ENCODE results near the gene SLC22A1.
"Not testable (repeated sequence)": the region's sequence is repeated elsewhere in the genome, so short reads cannot be mapped to it uniquely, and the experiment has no call there.

Gene SLC22A1

GRCh38 chr6:160124605-160125004 lies 3.0 kb downstream of the SLC22A1 start:
- DNase-seq: no peak

- not testable (repeated sequence) for DNase-seq
Measured at GRCh38 chr6:160125105-160125504, 3.5 kb downstream of the SLC22A1 start.

- no peak for DNase-seq
Measured at GRCh38 chr6:160127270-160128124, 5.9 kb downstream of the SLC22A1 start.

- no peak for DNase-seq
Measured at GRCh38 chr6:160128125-160128683, 6.6 kb downstream of the SLC22A1 start.

- DNase-seq: no peak
Measured at GRCh38 chr6:160128879-160129516, 7.4 kb downstream of the SLC22A1 start.

DNA sequence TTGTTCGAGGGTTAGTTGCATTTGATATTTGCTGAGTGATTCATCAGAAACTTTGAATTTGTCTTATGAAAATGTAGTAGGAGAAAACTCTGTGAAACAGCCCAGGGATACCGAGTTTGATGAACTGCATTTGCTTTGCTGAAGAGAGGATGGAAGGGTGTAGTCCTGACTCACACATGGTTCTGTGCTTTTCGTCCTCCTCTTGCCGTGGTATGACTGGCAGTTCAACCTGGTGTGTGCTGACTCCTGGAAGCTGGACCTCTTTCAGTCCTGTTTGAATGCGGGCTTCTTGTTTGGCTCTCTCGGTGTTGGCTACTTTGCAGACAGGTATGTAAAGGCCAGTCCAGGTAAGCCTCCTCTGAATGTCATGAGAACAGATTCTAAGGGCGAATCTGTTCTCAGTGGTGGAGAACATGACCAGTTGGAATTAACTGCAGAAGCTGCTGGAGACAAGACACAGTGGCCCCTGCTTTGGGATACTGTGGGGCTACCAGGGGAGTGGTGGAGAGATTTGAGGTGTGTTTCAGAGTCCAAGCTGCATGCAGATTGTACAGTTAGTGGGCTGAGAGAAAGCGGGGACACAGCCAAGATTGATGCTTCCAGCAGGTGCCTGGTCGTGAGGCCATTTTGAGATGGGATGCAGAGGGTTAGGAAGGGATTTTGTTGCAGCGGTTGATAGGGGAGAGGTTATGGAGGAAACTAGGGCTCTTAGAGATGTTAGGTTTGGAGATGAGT lies 8.4 kb downstream of the SLC22A1 start:
- no peak for DNase-seq

GRCh38 chr6:160130729-160131484 lies 9.3 kb downstream of the SLC22A1 start:
- DNase-seq: no peak

DNA sequence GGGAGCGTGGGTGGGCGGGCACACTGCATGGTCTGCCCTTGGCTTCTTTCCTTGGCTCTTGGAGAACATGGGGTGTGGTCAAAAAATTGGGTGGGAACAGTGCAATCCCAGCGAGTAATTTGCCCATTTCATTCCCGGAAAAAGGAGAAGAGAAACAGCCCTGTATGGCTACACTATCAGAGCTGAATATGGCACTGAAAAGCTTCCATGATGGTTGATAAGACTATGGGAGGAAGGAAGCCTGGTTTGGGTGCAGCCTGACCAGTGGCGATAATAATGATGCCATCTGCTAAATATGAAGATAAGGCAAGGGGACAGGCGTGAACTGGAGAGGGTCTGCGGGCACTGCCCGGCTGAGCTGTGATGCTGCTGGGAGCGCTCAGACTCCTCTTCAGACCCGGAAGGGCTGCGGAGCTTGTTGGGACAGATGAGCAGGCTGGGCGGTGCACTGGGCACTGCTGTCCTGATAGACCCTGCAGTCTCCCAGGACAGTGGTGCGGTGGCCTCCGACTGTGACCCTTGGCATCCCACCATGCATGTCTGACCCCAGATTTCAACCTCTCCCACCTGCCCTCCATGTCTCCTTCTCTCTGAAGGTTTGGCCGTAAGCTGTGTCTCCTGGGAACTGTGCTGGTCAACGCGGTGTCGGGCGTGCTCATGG lies 10.2 kb downstream of the SLC22A1 start:
- no peak for DNase-seq

- no peak for DNase-seq
Measured at GRCh38 chr6:160132297-160132637, 10.7 kb downstream of the SLC22A1 start.

DNA sequence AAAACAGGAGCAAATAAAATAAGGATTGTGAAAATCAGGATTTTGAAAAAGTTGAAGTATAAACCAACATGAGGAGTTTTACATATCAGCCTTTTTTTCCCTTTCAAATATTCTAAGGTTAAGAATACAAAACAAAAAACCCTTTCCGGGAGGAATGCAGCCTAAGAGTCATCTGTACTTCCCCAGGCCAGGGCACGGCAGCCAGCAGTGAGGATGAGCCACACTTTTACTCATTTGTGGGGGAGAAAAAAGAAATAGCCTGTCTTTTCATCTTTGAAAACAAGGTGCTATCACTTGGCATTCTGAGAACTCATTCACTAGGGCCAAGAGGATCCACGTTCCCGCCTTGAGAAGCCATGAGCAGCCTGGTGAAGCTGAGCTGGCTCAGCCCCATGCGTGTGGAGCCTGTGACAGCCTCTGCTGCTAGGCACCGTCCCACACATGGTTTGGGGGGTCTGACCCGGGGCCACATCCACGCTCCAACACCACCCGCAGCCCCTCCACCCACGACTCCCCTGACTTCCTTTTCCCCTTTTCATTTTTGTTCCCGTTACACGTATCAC lies 11.2 kb downstream of the SLC22A1 start:
- DNase-seq: no peak

DNA sequence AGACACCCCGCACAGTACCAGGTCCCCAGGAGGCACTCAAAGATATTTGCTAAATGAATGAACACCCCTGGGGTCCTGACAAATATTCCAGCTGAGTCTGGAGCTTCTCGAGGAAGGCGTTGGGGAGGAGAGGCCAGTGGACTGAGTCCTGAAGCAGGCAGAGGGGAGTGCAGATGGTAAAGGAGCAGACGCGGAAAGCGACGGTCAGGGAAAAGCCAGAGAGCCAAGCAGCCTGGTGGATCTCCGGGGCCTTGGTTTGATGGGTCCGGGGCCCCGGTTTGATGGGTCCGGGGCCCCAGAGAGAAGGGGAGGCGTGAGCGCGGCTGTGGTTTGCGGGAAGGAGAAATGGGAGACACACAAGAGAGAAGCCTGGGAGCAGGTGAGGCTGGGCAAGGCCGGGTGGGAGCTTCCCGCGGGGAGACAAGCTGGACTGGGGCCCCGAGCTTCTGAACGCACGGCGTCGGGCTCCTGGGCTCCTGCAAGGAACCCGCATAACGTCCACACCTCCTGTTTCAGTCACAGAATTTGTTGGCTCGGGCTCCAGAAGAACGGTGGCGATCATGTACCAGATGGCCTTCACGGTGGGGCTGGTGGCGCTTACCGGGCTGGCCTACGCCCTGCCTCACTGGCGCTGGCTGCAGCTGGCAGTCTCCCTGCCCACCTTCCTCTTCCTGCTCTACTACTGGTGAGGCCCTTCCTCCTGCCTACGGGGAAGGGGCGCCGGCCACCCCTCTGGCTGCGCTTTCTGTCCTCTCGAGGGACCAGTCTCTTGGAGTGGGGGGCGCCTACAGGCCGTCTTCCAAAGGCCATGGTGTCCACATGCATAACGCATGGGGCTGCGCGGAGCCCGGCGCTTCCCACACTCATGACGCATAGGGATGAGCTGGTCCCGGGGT lies 12.1 kb downstream of the SLC22A1 start:
- DNase-seq: no peak

- not testable (repeated sequence) for DNase-seq
Measured at GRCh38 chr6:160134337-160134751, 12.7 kb downstream of the SLC22A1 start.

GRCh38 chr6:160134779-160135547 lies 13.3 kb downstream of the SLC22A1 start:
- no peak for DNase-seq

GRCh38 chr6:160135907-160136655 lies 14.5 kb downstream of the SLC22A1 start:
- DNase-seq: no peak

GRCh38 chr6:160137130-160137988 lies 15.7 kb downstream of the SLC22A1 start:
- DNase-seq: no peak

- DNase-seq: no peak
Measured at GRCh38 chr6:160137989-160138835, 16.6 kb downstream of the SLC22A1 start.

GRCh38 chr6:160138839-160139419 lies 17.3 kb downstream of the SLC22A1 start:
- DNase-seq: no peak

Measured in NCI-H748 treated with DMSO at 0.1 percent for 48 hours (cell line).